GM19395 (cell line): ENCODE data around the gene PSMB9.
A peak's percentile ranks its signal among the peaks of the same experiment; 100 is the strongest.
"Not testable (repeated sequence)": the region's sequence is repeated elsewhere in the genome, so short reads cannot be mapped to it uniquely, and the experiment has no call there.

Experiments
- ATAC-seq: cut with Tn5 transposase; IDR thresholded peaks from one replicate; pipeline ENCODE4 v1.9.1; 2021; ENCODE audit warnings: mild to moderate bottlenecking, moderate library complexity; ENCODE audit not compliant: unreplicated experiment

PSMB9 gene

GRCh38 chr6:32858194-32858593 is 4.2 kb downstream of the PSMB9 start:
- no peak for ATAC-seq

- no peak for ATAC-seq
These were observed 6.7 kb downstream of the PSMB9 start for GRCh38 chr6:32860674-32861073.

- no peak for ATAC-seq
These were observed 8.7 kb downstream of the PSMB9 start for GRCh38 chr6:32862725-32863124.

- ATAC-seq: no peak
These were observed 11.9 kb downstream of the PSMB9 start for GRCh38 chr6:32865724-32866443.

GRCh38 chr6:32867022-32867477 is 13.1 kb downstream of the PSMB9 start:
- no peak for ATAC-seq

- no peak for ATAC-seq
These were observed 13.7 kb downstream of the PSMB9 start for GRCh38 chr6:32867554-32868256.

- ATAC-seq: no peak
These were observed 14.3 kb downstream of the PSMB9 start for GRCh38 chr6:32868257-32868788.

- not testable (repeated sequence) for ATAC-seq
These were observed 20.0 kb downstream of the PSMB9 start for GRCh38 chr6:32873947-32874346.

GRCh38 chr6:32876603-32877002 is 22.6 kb downstream of the PSMB9 start:
- ATAC-seq: no peak

- ATAC-seq: no peak
These were observed 25.7 kb downstream of the PSMB9 start for GRCh38 chr6:32879691-32880090.

GRCh38 chr6:32880962-32881361 is 27.0 kb downstream of the PSMB9 start:
- not testable (repeated sequence) for ATAC-seq

GRCh38 chr6:32882879-32883250 is 28.9 kb downstream of the PSMB9 start:
- ATAC-seq: no peak

GRCh38 chr6:32883789-32884188 is 29.8 kb downstream of the PSMB9 start:
- ATAC-seq: no peak

- no peak for ATAC-seq
These were observed 31.8 kb downstream of the PSMB9 start for GRCh38 chr6:32885698-32886286.

- ATAC-seq: no peak
These were observed 32.8 kb downstream of the PSMB9 start for GRCh38 chr6:32886681-32887383.

GRCh38 chr6:32887616-32888015 is 33.6 kb downstream of the PSMB9 start:
- ATAC-seq: no peak

- ATAC-seq: no peak
These were observed 34.6 kb downstream of the PSMB9 start for GRCh38 chr6:32888576-32888975.

GRCh38 chr6:32889533-32889932 is 35.5 kb downstream of the PSMB9 start:
- no peak for ATAC-seq

- ATAC-seq: no peak
These were observed 36.8 kb downstream of the PSMB9 start for GRCh38 chr6:32890831-32891230.

GRCh38 chr6:32894085-32895005 is 40.4 kb downstream of the PSMB9 start:
- ATAC-seq: peak; percentile 95
